Type B pancreatic cell (in vitro differentiated cells): ENCODE data around the gene MOG. TPM values are rescaled to one million over a fixed set of nuclear protein-coding genes. Genes with fewer than 3 reads are reported as not detected.
"Not testable (repeated sequence)": the region's sequence is repeated elsewhere in the genome, so short reads cannot be mapped to it uniquely, and the experiment has no call there.

ENCODE experiments used
- DNase-seq: peaks from one replicate; pipeline ENCODE4 v3.0.0; 2021; ENCODE audit warnings: mixed read lengths; ENCODE audit not compliant: unreplicated experiment; ENCODE audit errors: extremely low spot score
- H3K27ac Mint-ChIP-seq: 2 replicates; pipeline ENCODE4 v1.8.0; 2021; ENCODE audit warnings: mild to moderate bottlenecking, mixed read lengths
- H3K27me3 Mint-ChIP-seq: 2 replicates; pipeline ENCODE4 v1.8.0; 2021; ENCODE audit warnings: mixed read lengths
- H3K36me3 Mint-ChIP-seq: 2 replicates; pipeline ENCODE4 v1.8.0; 2021; ENCODE audit warnings: mixed read lengths
- H3K4me1 Mint-ChIP-seq: one replicate; pipeline ENCODE4 v1.8.0; 2021; ENCODE audit warnings: mixed read lengths; ENCODE audit not compliant: unreplicated experiment
- H3K4me3 Mint-ChIP-seq: 2 replicates; pipeline ENCODE4 v1.8.0; 2021; ENCODE audit warnings: mild to moderate bottlenecking, mixed read lengths
- H3K9me3 Mint-ChIP-seq: 2 replicates; pipeline ENCODE4 v1.8.0; 2021; ENCODE audit warnings: mixed read lengths
- CTCF ChIP-seq: fragments of 200-600 bp; sonication (generic); conservative IDR thresholded peaks from 2 replicates; pipeline ENCODE4 v1.5.0; 2021; ENCODE audit warnings: antibody characterized with exemption, mild to moderate bottlenecking
- total RNA-seq: library from RNA; stranded (reverse); gene quantifications from 2 replicates; pipeline ENCODE4 v1.2.1, GENCODE V29; 2021; ENCODE audit warnings: low replicate concordance

MOG gene
- total RNA-seq, 1 donor from 2014 or later: not detected

DNA sequence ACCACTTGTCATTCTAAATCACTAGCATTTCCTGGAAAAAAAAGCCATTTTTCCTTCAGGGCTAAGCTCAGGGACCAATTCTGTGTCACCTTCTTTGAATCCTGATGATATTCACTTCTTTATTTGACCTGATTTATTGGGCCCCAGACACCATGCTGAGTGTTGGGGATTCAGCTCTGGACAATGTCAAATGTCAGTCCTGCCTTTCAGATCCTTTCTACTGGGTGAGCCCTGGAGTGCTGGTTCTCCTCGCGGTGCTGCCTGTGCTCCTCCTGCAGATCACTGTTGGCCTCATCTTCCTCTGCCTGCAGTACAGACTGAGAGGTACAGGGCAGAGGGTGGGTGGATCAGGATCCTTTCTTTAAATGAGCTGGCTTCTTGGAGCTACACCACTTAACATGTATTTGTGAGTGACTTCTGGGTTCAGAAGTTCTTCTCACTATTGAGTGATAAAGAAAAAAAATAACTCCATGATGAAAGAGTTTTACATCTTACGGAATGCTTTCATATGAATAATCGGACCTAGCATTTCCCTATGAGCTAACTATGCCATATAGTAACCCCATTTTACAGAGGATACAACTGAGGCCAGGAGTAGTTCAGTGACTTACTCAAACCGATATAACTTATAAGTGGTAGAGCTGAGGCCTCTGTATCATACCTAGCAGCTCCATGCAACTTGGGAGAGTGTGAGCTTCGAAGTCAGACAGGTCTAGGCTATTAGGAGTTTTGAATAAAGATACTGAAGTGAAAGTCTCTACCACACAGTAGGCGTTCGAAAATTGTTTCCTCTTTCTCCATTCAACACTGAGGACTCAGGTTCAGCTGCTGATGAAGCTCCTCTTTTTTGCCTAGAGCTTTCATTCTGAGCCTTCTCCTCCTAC, 9.3 kb downstream of the MOG start:
- H3K4me3 Mint-ChIP-seq: no peak overlapping the region

GRCh38 chr6:29666826-29667130, 9.9 kb downstream of the MOG start:
- Mint-ChIP-seq H3K4me1 (peaks cover 6% of the 10 kb centered on the region), H3K36me3 (no peaks in the 10 kb centered on the region)

More for the DNA sequence above, 9.3 kb downstream of the MOG start:
- Mint-ChIP-seq H3K9me3 (no peaks in the 10 kb centered on the region), H3K4me1 (peaks cover 6% of the 10 kb centered on the region), H3K27ac (no peak overlapping the region), H3K36me3 (no peaks in the 10 kb centered on the region), H3K27me3 (peaks cover 24% of the 10 kb centered on the region)
- no peak for TF ChIP-seq CTCF
- no peak for DNase-seq

DNA sequence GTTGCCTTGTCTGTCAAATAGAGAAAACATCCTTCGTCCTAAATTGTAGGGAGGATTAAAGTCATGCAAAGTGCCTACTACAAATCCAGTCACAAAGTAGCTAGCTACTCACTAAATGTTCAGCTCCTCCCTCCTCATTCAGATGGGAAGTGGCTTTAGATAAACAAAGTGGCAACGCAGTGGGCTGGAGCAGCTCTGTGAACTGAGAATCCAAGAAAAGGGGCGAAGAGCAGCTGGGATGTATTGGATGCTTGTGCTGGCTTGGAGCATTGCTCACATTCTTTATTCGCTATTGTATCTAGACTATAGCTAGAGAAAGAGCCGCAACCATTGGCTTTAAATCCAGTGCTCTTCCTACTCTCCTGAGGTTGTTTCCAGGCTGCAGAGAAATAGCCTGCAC, 10.3 kb downstream of the MOG start:
- no peak for DNase-seq
- no peak for TF ChIP-seq CTCF
- Mint-ChIP-seq H3K36me3 (no peaks in the 10 kb centered on the region), H3K9me3 (no peaks in the 10 kb centered on the region), H3K4me1 (peaks cover 6% of the 10 kb centered on the region), H3K4me3 (no peak overlapping the region), H3K27me3 (peaks cover 22% of the 10 kb centered on the region), H3K27ac (no peak overlapping the region)

More at GRCh38 chr6:29666826-29667130, 9.9 kb downstream of the MOG start:
- no peak for TF ChIP-seq CTCF
- DNase-seq: no peak
- Mint-ChIP-seq H3K9me3 (no peaks in the 10 kb centered on the region), H3K27me3 (peaks cover 22% of the 10 kb centered on the region), H3K4me3 (no peak overlapping the region), H3K27ac (no peak overlapping the region)

- no peak for TF ChIP-seq CTCF
- Mint-ChIP-seq H3K4me1 (no peaks in the 10 kb centered on the region), H3K4me3 (no peak overlapping the region), H3K27ac (no peak overlapping the region), H3K36me3 (no peaks in the 10 kb centered on the region), H3K27me3 (peaks cover 22% of the 10 kb centered on the region), H3K9me3 (no peaks in the 10 kb centered on the region)
- DNase-seq: no peak
Measured at GRCh38 chr6:29671026-29671425, 14.1 kb downstream of the MOG start.

GRCh38 chr6:29672116-29672515, 15.2 kb downstream of the MOG start:
- not testable (repeated sequence) for H3K27ac Mint-ChIP-seq, H3K36me3 Mint-ChIP-seq, DNase-seq, H3K9me3 Mint-ChIP-seq, H3K4me3 Mint-ChIP-seq, H3K4me1 Mint-ChIP-seq
- H3K27me3 Mint-ChIP-seq: peaks cover 15% of the 10 kb centered on the region

- Mint-ChIP-seq H3K9me3 (no peaks in the 10 kb centered on the region), H3K4me3 (no peak overlapping the region), H3K4me1 (peaks cover 6% of the 10 kb centered on the region), H3K36me3 (no peaks in the 10 kb centered on the region), H3K27ac (no peak overlapping the region), H3K27me3 (peaks cover 8% of the 10 kb centered on the region)
- DNase-seq: no peak
- TF ChIP-seq CTCF: no peak
Measured at GRCh38 chr6:29673161-29673560, 16.3 kb downstream of the MOG start.
